ENCODE results near the gene ARPP21. TPM values are rescaled to one million over a fixed set of nuclear protein-coding genes. Genes with fewer than 3 reads are reported as not detected.

ARPP21 gene
- total and polyA plus RNA-seq, 4 donors: 27.8 to 61.4 (median 49.7) TPM

DNA sequence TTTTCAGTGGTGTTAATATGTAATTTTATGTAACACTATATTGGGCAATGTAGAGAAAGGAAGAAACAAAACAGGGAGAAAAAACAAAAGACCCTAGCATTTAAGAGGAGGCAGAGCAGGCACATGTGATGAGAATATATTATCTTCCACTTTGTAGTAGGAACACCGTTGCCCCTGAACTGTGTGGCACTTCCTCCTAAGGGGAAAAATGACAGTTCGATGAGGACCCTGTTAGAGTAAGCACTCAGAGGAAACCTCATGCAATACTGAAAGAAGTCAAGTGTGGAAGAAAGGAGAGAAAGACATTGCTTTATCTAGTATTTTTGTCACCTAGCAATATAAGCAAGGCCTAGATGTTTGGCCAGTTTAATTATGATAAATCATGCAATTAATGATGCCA lies 32.2 kb downstream of the ARPP21 start:
- Histone ChIP-seq H3K36me3 (ENCODE audit: control insufficient read depth, insufficient read depth, low read length) (no peaks in the 10 kb centered on the region), H3K4me1 (ENCODE audit: control insufficient read depth, insufficient read depth, low read length) (no peaks in the 10 kb centered on the region), H3K27ac (ENCODE audit: low read depth, low read length) (no peak overlapping the region), H3K9me3 (ENCODE audit: control insufficient read depth, insufficient read depth, low read length) (no peaks in the 10 kb centered on the region), H3K4me3 (ENCODE audit: low read depth, low read length) (no peak overlapping the region), H3K27me3 (ENCODE audit: control insufficient read depth, insufficient read depth, low read length) (no peaks in the 10 kb centered on the region)
- no peak for DNase-seq (ENCODE audit: low read depth in 4 of 6, low spot score in 6 of 6)
- WGBS (ENCODE audit: insufficient coverage): 0% methylated on average over 1 of the region's 2 CpGs

DNA sequence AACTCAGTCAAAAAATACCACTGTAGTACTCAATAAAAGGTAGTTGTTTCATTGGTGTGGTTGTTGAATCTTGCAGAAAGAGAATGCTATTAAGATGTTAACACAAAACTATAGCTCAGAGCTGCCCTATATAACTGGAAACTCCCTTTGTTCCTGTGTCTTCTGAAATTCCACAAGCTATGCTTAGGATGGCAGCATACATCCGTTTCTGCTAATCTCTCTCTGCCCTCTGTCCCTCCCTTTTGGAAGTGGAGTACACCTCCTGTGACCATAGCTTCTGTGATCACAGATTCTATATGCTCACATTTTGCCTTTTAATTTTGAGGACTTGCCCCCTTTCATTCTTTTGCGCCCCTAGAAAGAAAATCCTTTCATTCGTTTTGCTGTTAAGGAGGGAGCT lies 33.7 kb downstream of the ARPP21 start:
- 53% methylated on average over 2 of the region's 3 CpGs for WGBS (ENCODE audit: insufficient coverage)
- Histone ChIP-seq H3K27ac (ENCODE audit: low read depth, low read length) (no peak overlapping the region), H3K36me3 (ENCODE audit: control insufficient read depth, insufficient read depth, low read length) (no peaks in the 10 kb centered on the region), H3K27me3 (ENCODE audit: control insufficient read depth, insufficient read depth, low read length) (no peaks in the 10 kb centered on the region), H3K4me1 (ENCODE audit: control insufficient read depth, insufficient read depth, low read length) (no peaks in the 10 kb centered on the region), H3K9me3 (ENCODE audit: control insufficient read depth, insufficient read depth, low read length) (no peaks in the 10 kb centered on the region), H3K4me3 (ENCODE audit: low read depth, low read length) (no peak overlapping the region)
- DNase-seq (ENCODE audit: low read depth in 4 of 6, low spot score in 6 of 6): peak in 1 of 6 donors; percentile 45

DNA sequence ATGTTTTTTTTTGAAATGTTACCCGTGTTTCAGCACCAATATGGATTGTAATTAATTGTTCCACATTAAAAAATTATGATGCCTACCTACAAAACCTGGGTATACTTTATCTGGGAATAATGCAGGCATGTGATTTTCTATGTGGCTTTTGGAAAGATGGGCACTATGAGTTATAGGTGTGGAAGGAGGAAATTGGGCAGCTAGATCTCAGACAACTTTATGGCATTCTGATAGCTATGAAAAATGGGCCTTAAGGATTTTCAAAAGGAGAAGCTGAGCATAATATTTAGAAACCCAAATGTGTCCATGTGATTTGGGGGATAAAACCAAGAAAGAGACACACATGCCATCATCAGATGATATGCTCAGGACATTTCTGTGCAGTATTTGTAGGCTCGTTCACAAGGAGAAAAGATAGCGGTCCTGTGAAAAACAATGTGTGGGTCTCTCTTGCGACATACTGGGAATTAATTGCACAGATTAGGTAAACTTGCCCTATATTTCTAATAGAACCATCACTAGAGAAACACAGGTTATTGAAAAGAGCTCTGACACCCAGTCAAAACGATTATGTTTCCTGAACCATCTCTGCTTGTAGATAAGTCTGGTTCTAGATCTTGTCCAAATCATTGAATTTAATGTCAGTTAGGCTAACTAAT lies 35.3 kb downstream of the ARPP21 start:
- H3K27me3 ChIP-seq (ENCODE audit: control insufficient read depth, insufficient read depth, low read length): no peaks in the 10 kb centered on the region
- no peak for DNase-seq (ENCODE audit: low read depth in 4 of 6, low spot score in 6 of 6)
- no peaks in the 10 kb centered on the region for H3K36me3 ChIP-seq (ENCODE audit: control insufficient read depth, insufficient read depth, low read length)
- no peaks in the 10 kb centered on the region for H3K4me1 ChIP-seq (ENCODE audit: control insufficient read depth, insufficient read depth, low read length)
- H3K27ac ChIP-seq (ENCODE audit: low read depth, low read length): no peak overlapping the region
- H3K9me3 ChIP-seq (ENCODE audit: control insufficient read depth, insufficient read depth, low read length): no peaks in the 10 kb centered on the region
- no CpG with 5 or more reads among the region's 5 CpGs for WGBS (ENCODE audit: insufficient coverage)
- H3K4me3 ChIP-seq (ENCODE audit: low read depth, low read length): no peak overlapping the region

DNA sequence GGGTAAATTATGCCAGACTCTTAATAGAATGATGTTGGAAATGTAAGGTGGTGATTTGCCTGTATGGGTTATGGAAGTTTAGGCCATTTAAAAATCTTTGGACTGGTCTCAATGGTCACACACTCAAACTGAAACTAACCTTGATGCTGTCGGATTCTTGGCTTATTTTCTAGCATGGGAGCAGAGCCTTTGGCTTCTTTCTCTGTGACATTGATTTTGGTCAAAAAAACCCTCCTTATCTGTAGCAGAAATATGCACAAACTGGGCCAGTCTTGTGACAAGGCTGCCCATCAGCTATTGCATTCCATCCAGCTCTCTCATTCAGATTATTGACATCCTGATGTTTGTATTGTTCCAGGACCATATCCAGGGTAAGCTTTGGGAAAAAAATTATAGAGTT lies 35.9 kb downstream of the ARPP21 start:
- H3K27ac ChIP-seq (ENCODE audit: low read depth, low read length): no peak overlapping the region
- DNase-seq (ENCODE audit: low read depth in 4 of 6, low spot score in 6 of 6): no peak
- no peaks in the 10 kb centered on the region for H3K27me3 ChIP-seq (ENCODE audit: control insufficient read depth, insufficient read depth, low read length)
- H3K9me3 ChIP-seq (ENCODE audit: control insufficient read depth, insufficient read depth, low read length): no peaks in the 10 kb centered on the region
- 80% methylated on average over 1 of the region's 1 CpG for WGBS (ENCODE audit: insufficient coverage)
- no peak overlapping the region for H3K4me3 ChIP-seq (ENCODE audit: low read depth, low read length)
- no peaks in the 10 kb centered on the region for H3K36me3 ChIP-seq (ENCODE audit: control insufficient read depth, insufficient read depth, low read length)
- H3K4me1 ChIP-seq (ENCODE audit: control insufficient read depth, insufficient read depth, low read length): no peaks in the 10 kb centered on the region

GRCh38 chr3:35675621-35676020 lies 36.3 kb downstream of the ARPP21 start:
- no peak overlapping the region for H3K4me3 ChIP-seq (ENCODE audit: low read depth, low read length)
- no peaks in the 10 kb centered on the region for H3K27me3 ChIP-seq (ENCODE audit: control insufficient read depth, insufficient read depth, low read length)
- H3K4me1 ChIP-seq (ENCODE audit: control insufficient read depth, insufficient read depth, low read length): no peaks in the 10 kb centered on the region
- WGBS (ENCODE audit: insufficient coverage): no CpG with 5 or more reads among the region's 1 CpG
- H3K27ac ChIP-seq (ENCODE audit: low read depth, low read length): no peak overlapping the region
- H3K9me3 ChIP-seq (ENCODE audit: control insufficient read depth, insufficient read depth, low read length): no peaks in the 10 kb centered on the region
- no peaks in the 10 kb centered on the region for H3K36me3 ChIP-seq (ENCODE audit: control insufficient read depth, insufficient read depth, low read length)
- DNase-seq (ENCODE audit: low read depth in 4 of 6, low spot score in 6 of 6): no peak

- H3K27me3 ChIP-seq (ENCODE audit: control insufficient read depth, insufficient read depth, low read length): no peaks in the 10 kb centered on the region
- no peak overlapping the region for H3K4me3 ChIP-seq (ENCODE audit: low read depth, low read length)
- no peak overlapping the region for H3K27ac ChIP-seq (ENCODE audit: low read depth, low read length)
- DNase-seq (ENCODE audit: low read depth in 4 of 6, low spot score in 6 of 6): peak in 1 of 6 donors; percentile 52
- WGBS (ENCODE audit: insufficient coverage): no CpG with 5 or more reads among the region's 5 CpGs
- no peaks in the 10 kb centered on the region for H3K36me3 ChIP-seq (ENCODE audit: control insufficient read depth, insufficient read depth, low read length)
- H3K4me1 ChIP-seq (ENCODE audit: control insufficient read depth, insufficient read depth, low read length): no peaks in the 10 kb centered on the region
- no peaks in the 10 kb centered on the region for H3K9me3 ChIP-seq (ENCODE audit: control insufficient read depth, insufficient read depth, low read length)
Measured at GRCh38 chr3:35677797-35678196, 38.5 kb downstream of the ARPP21 start.

- H3K4me1 ChIP-seq (ENCODE audit: control insufficient read depth, insufficient read depth, low read length): no peaks in the 10 kb centered on the region
- H3K27ac ChIP-seq (ENCODE audit: low read depth, low read length): no peak overlapping the region
- H3K9me3 ChIP-seq (ENCODE audit: control insufficient read depth, insufficient read depth, low read length): no peaks in the 10 kb centered on the region
- no peak overlapping the region for H3K4me3 ChIP-seq (ENCODE audit: low read depth, low read length)
- peak in 1 of 6 donors; percentile 66 for DNase-seq (ENCODE audit: low read depth in 4 of 6, low spot score in 6 of 6)
- no peaks in the 10 kb centered on the region for H3K27me3 ChIP-seq (ENCODE audit: control insufficient read depth, insufficient read depth, low read length)
- no peaks in the 10 kb centered on the region for H3K36me3 ChIP-seq (ENCODE audit: control insufficient read depth, insufficient read depth, low read length)
- 41% methylated on average over 5 of the region's 7 CpGs for WGBS (ENCODE audit: insufficient coverage)
Measured at GRCh38 chr3:35678643-35679161, 39.4 kb downstream of the ARPP21 start.

DNA sequence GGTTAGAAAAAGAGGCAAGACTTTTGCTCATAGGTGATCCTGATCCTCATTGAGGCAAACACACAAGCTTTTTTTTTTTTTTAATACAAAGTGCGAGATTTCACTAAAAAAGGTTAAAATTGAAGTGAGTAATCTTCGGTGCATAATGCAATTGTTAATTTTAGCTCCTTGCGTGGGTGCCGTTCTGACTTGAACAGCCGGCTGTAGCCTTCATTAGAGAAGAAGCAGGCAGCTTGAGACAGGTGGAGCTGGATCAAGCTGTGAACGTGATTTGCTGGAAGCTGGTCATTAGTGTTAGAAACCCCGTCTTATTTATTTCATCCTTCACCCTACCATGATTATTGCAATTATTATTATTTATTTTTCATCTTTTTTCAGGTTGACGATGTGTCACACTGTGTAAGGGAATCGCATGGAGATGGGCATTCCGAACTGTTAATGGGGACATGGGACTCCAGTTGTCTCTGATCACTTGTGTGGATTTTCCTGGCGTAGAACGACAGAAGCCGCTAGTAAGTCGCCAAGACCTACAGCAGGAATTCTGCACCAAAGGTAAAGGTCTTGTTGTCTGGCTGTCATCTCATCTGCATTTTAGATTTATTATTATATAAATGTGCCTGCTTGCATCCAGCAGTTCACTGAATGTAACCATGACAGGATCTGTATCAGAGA lies 40.2 kb downstream of the ARPP21 start:
- H3K27me3 ChIP-seq (ENCODE audit: control insufficient read depth, insufficient read depth, low read length): no peaks in the 10 kb centered on the region
- no peaks in the 10 kb centered on the region for H3K9me3 ChIP-seq (ENCODE audit: control insufficient read depth, insufficient read depth, low read length)
- no peak overlapping the region for H3K4me3 ChIP-seq (ENCODE audit: low read depth, low read length)
- no peaks in the 10 kb centered on the region for H3K4me1 ChIP-seq (ENCODE audit: control insufficient read depth, insufficient read depth, low read length)
- H3K36me3 ChIP-seq (ENCODE audit: control insufficient read depth, insufficient read depth, low read length): no peaks in the 10 kb centered on the region
- H3K27ac ChIP-seq (ENCODE audit: low read depth, low read length): no peak overlapping the region
- WGBS (ENCODE audit: insufficient coverage): 78% methylated on average over 4 of the region's 14 CpGs
- no peak for DNase-seq (ENCODE audit: low read depth in 4 of 6, low spot score in 6 of 6)

DNA sequence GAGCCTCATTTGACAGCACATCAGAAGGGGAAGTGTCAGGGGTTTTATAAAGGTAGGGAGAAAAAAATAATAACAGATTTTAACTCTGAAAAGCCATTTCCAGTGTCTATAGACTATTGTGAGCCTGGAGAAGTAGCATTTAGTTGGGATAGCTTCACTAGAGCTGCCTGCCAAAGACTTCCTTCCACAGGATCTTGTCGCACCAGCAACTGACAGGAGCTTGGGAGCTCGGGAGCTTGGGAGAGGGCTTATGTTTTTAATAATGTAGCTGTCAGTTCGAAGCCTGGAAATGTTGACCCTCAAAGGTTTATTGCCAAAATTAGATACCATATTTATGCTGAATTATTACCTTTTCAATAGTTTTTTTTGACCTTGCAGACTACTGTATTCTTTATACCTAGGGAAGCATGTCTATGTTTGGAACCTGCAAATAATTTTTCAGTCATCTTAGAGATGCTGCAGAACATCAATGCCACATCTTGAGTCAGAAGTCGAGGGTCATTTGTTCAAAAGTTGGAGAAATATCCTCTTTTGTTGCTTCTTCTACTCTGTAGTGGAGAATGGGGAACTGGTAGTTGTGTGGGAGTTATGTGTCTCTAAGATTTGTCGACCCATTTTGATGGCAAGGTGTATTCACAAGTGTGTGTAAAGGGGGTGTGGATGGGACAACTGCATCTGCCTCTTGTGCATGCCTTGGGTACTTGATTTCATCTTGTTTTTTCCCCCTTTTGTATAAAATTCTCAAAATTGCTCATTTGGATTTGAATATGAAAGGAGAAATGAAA lies 41.7 kb downstream of the ARPP21 start:
- Histone ChIP-seq H3K9me3 (ENCODE audit: control insufficient read depth, insufficient read depth, low read length) (no peaks in the 10 kb centered on the region), H3K4me1 (ENCODE audit: control insufficient read depth, insufficient read depth, low read length) (no peaks in the 10 kb centered on the region), H3K27ac (ENCODE audit: low read depth, low read length) (no peak overlapping the region), H3K36me3 (ENCODE audit: control insufficient read depth, insufficient read depth, low read length) (no peaks in the 10 kb centered on the region), H3K27me3 (ENCODE audit: control insufficient read depth, insufficient read depth, low read length) (no peaks in the 10 kb centered on the region), H3K4me3 (ENCODE audit: low read depth, low read length) (no peak overlapping the region)
- 60% methylated on average over 3 of the region's 5 CpGs for WGBS (ENCODE audit: insufficient coverage)
- DNase-seq (ENCODE audit: low read depth in 4 of 6, low spot score in 6 of 6): no peak
